A549 (cell line): ENCODE measurements around the gene RBM17. TPM values are rescaled to one million over a fixed set of nuclear protein-coding genes. Genes with fewer than 3 reads are reported as not detected.

Source experiments
- ATAC-seq, 2 experiments: fragments of 200-7000 bp in 1 of 2; fragments of >200 bp in 1 of 2; cut with Nextera tagmentation in 1 of 2; cut with Tn5 transposase in 1 of 2; 3 replicates each; pipeline versions ENCODE4 v1.8.0 to v1.9.1; 2018 to 2020; ENCODE audit warnings: mild to moderate bottlenecking in 1 of 2, moderate library complexity in 1 of 2
- CTCF ChIA-PET: fragments of 300-600 bp; sonication (Branson Sonifier 250); formaldehyde crosslinking; extraction: SDS; loops from one replicate; lab custom pipeline; 2021; ENCODE audit warnings: antibody characterized with exemption, inconsistent platforms; lab: Yijun Ruan, JAX
- POLR2A ChIA-PET: fragments of 350-600 bp; formaldehyde crosslinking; extraction: SDS; loops from one replicate; lab custom pipeline; 2021; ENCODE audit warnings: antibody characterized with exemption, inconsistent platforms; lab: Yijun Ruan, JAX
- DNase-seq, 2 experiments: peaks; one replicate each; pipeline versions ENCODE4 v3.0.0 to v3.0.0-alpha.2; 2011 to 2016; ENCODE audit warnings: low read depth in 1 of 2, low spot score in 1 of 2
- FAIRE-seq: peaks from 2 replicates; lab custom pipeline; 2011; peaks lifted over from hg19 to GRCh38; lab: Jason Lieb, UNC
- H3K27ac ChIP-seq, 2 experiments: fragments of >200 bp; sonication (Bioruptor Twin); formaldehyde crosslinking; 3 replicates each; pipeline ENCODE4 v1.5.1; 2016 to 2017
- H3K4me1 ChIP-seq: fragments of >200 bp; sonication (Bioruptor Twin); formaldehyde crosslinking; 3 replicates; pipeline ENCODE4 v1.6.1; 2016
- H3K4me2 ChIP-seq: fragments of >200 bp; sonication (Bioruptor Twin); formaldehyde crosslinking; 3 replicates; pipeline ENCODE4 v1.6.1; 2016
- H3K4me3 ChIP-seq: fragments of >200 bp; sonication (Bioruptor Twin); formaldehyde crosslinking; 3 replicates; pipeline ENCODE4 v1.5.1; 2016
- H3K9me3 ChIP-seq: fragments of >200 bp; sonication (Bioruptor Twin); formaldehyde crosslinking; 3 replicates; pipeline ENCODE4 v1.6.1; 2016
- BHLHE40 ChIP-seq: IDR thresholded peaks from 2 replicates; pipeline ENCODE4 v1.6.1; 2012; ENCODE audit warnings: low read depth, low read length, inconsistent platforms
- CEBPB ChIP-seq, 2 experiments: fragments of >200 bp in 1 of 2; sonication (Bioruptor Twin) in 1 of 2; formaldehyde crosslinking in 1 of 2; IDR thresholded peaks; 2 replicates each; pipeline ENCODE4 v1.6.1; 2012 to 2016
- CHD4 ChIP-seq: fragments of 200-600 bp; sonication (generic); IDR thresholded peaks from 2 replicates; pipeline ENCODE4 v1.6.1; 2016; ENCODE audit warnings: antibody characterized with exemption, mild to moderate bottlenecking, borderline replicate concordance
- E2F6 ChIP-seq: IDR thresholded peaks from 2 replicates; pipeline ENCODE4 v1.6.1; 2012; ENCODE audit warnings: low read depth, borderline replicate concordance
- EP300 ChIP-seq, 2 experiments: fragments of >200 bp; sonication (Bioruptor Twin); formaldehyde crosslinking; IDR thresholded peaks; 2 replicates in 1 of 2; 3 replicates in 1 of 2; pipeline ENCODE4 v1.6.1; 2016 to 2017
- ESRRA ChIP-seq: fragments of 150-350 bp; IDR thresholded peaks from 2 replicates; pipeline ENCODE4 v1.6.1; 2014; ENCODE audit warnings: mild to moderate bottlenecking, low read length, borderline replicate concordance
- GATA3 ChIP-seq: IDR thresholded peaks from 2 replicates; pipeline ENCODE4 v1.6.1; 2012; ENCODE audit warnings: borderline replicate concordance
- HDAC2 ChIP-seq: fragments of 200-600 bp; sonication (generic); IDR thresholded peaks from 2 replicates; pipeline ENCODE4 v1.6.1; 2016
- HEYL ChIP-seq: fragments of 250-450 bp; sonication (Bioruptor Pico); IDR thresholded peaks from 2 replicates; pipeline ENCODE4 v1.8.0; 2021; ENCODE audit warnings: mild to moderate bottlenecking, moderate library complexity
- HOXA7 ChIP-seq: fragments of 250-450 bp; sonication (Bioruptor Pico); IDR thresholded peaks from 2 replicates; pipeline ENCODE4 v1.5.0; 2020; ENCODE audit warnings: mild to moderate bottlenecking, moderate library complexity
- HOXB13 ChIP-seq: fragments of 250-450 bp; sonication (Bioruptor Pico); IDR thresholded peaks from 2 replicates; pipeline ENCODE4 v1.5.0; 2020; ENCODE audit warnings: low read depth, mild to moderate bottlenecking, moderate library complexity
- JUNB ChIP-seq: fragments of >200 bp; sonication (Bioruptor Twin); formaldehyde crosslinking; IDR thresholded peaks from 2 replicates; pipeline ENCODE4 v1.6.1; 2016
- MAFK ChIP-seq: fragments of 450-650 bp; IDR thresholded peaks from 2 replicates; pipeline ENCODE4 v1.6.1; 2014; ENCODE audit not compliant: partially characterized antibody
- MAX ChIP-seq: IDR thresholded peaks from 2 replicates; pipeline ENCODE4 v1.6.1; 2012
- MYC ChIP-seq: IDR thresholded peaks from 2 replicates; pipeline ENCODE4 v1.6.1; 2012; ENCODE audit warnings: mild to moderate bottlenecking, inconsistent platforms, low read length, improper control_type of control experiment, borderline replicate concordance
- NFE2L2 ChIP-seq: fragments of 150-350 bp; conservative IDR thresholded peaks from 2 replicates; pipeline ENCODE4 v1.6.1; 2014; ENCODE audit warnings: low read length
- POLR2A ChIP-seq: IDR thresholded peaks from 2 replicates; pipeline ENCODE4 v1.6.1; 2012; ENCODE audit warnings: mild to moderate bottlenecking, low read length
- POLR2AphosphoS2 ChIP-seq: conservative IDR thresholded peaks from 2 replicates; pipeline ENCODE4 v1.6.1; 2012; ENCODE audit warnings: low read length, improper control_type of control experiment, inconsistent platforms
- RCOR1 ChIP-seq: fragments of 150-350 bp; IDR thresholded peaks from 2 replicates; pipeline ENCODE4 v1.6.1; 2014; ENCODE audit warnings: antibody characterized with exemption, low read length, low read depth
- RNF2 ChIP-seq: fragments of 200-600 bp; sonication (generic); IDR thresholded peaks from 2 replicates; pipeline ENCODE4 v1.6.1; 2016; ENCODE audit warnings: low read depth, mild to moderate bottlenecking, antibody characterized with exemption, moderate library complexity, borderline replicate concordance
- SMC3 ChIP-seq: fragments of >200 bp; sonication (Bioruptor Twin); formaldehyde crosslinking; IDR thresholded peaks from 3 replicates; pipeline ENCODE4 v1.6.1; 2018; ENCODE audit warnings: inconsistent platforms
- TFCP2L1 ChIP-seq: fragments of 250-450 bp; sonication (Bioruptor Pico); IDR thresholded peaks from 2 replicates; pipeline ENCODE4 v1.5.0; 2021; ENCODE audit warnings: mild to moderate bottlenecking
- TP53 ChIP-seq: fragments of 250-450 bp; sonication (Bioruptor Pico); IDR thresholded peaks from 2 replicates; pipeline ENCODE4 v1.5.0; 2021; ENCODE audit warnings: mild to moderate bottlenecking, moderate library complexity
- ZC3H11A ChIP-seq: fragments of 450-650 bp; IDR thresholded peaks from 2 replicates; pipeline ENCODE4 v1.6.1; 2014; ENCODE audit warnings: antibody characterized with exemption, mild to moderate bottlenecking
- ZFP36 ChIP-seq: fragments of 450-650 bp; IDR thresholded peaks from 2 replicates; pipeline ENCODE4 v1.6.1; 2014; ENCODE audit warnings: borderline replicate concordance; ENCODE audit not compliant: partially characterized antibody
- ZNF302 ChIP-seq: fragments of 250-450 bp; sonication (Bioruptor Pico); IDR thresholded peaks from 2 replicates; pipeline ENCODE4 v1.9.0; 2021; ENCODE audit warnings: inconsistent platforms, mild to moderate bottlenecking, moderate library complexity
- ZSCAN20 ChIP-seq: fragments of 250-450 bp; sonication (Bioruptor Pico); IDR thresholded peaks from 2 replicates; pipeline ENCODE4 v1.8.0; 2022; ENCODE audit warnings: mild to moderate bottlenecking, moderate library complexity
- WGBS: methylation state at CpG from one replicate; pipeline ENCODE4 v1.1.6; 2017; ENCODE audit errors: missing lambda C conversion rate; 5-methylcytosine and 5-hydroxymethylcytosine counted together
- polyA plus RNA-seq, 4 experiments: library from polyadenylated mRNA; depleted of rRNA in 3 of 4; stranded (reverse); fragments of >200 nt; fragmentation: RNase III in 1 of 4; extraction: RNeasy Plus Mini Kit Qiagen cat#74134 plus additional on column Dnase treatment in 1 of 4; gene quantifications; 2 replicates in 3 of 4; 3 replicates in 1 of 4; pipeline ENCODE4 v1.2.3, GENCODE V29; 2011 to 2017
- TF ChIP-seq, protein P1 (sequence below): IDR thresholded peaks from 2 replicates; pipeline ENCODE4 v1.6.1; 2012
- TF ChIP-seq, protein P2 (sequence below): fragments of 250-450 bp; sonication (Bioruptor Pico); IDR thresholded peaks from 2 replicates; pipeline ENCODE4 v1.5.0; 2020; ENCODE audit warnings: low read depth, mild to moderate bottlenecking, moderate library complexity

RBM17 gene
- polyA plus RNA-seq, 2 of the 4 experiments (the other 2 are of a cell fraction), result 75.2 to 121 TPM

DNA sequence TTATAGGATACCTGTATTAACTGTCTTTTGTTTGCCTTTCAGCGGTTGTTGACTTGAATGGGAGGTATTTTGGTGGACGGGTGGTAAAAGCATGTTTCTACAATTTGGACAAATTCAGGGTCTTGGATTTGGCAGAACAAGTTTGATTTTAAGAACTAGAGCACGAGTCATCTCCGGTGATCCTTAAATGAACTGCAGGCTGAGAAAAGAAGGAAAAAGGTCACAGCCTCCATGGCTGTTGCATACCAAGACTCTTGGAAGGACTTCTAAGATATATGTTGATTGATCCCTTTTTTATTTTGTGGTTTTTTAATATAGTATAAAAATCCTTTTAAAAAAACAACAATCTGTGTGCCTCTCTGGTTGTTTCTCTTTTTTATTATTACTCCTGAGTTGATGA lies 26.6 kb downstream of the RBM17 start:
- Histone ChIP-seq H3K4me1 (peaks cover 21% of the 10 kb centered on the region), H3K9me3 (no peaks in the 10 kb centered on the region), H3K27ac (no peak overlapping the region), H3K4me2 (no peak overlapping the region; the same call in 2 of the 3 replicates), H3K4me3 (no peak overlapping the region)
- DNase-seq (no peak), FAIRE-seq (no peak), ATAC-seq (no peak)
- TF ChIP-seq POLR2AphosphoS2 (no peak), GATA3 (no peak), ZNF302 (CRISPR knock-in tag) (no peak), JUNB (no peak), SMC3 (no peak), TP53 (CRISPR knock-in tag) (no peak), CEBPB (IDR thresholded peaks at IDR 0.05) (no peak), BHLHE40 (no peak), RNF2 (no peak), NFE2L2 (no peak), MYC (no peak), ZSCAN20 (CRISPR knock-in tag) (no peak), EP300 (IDR thresholded peaks at IDR 0.05) (no peak), HEYL (CRISPR knock-in tag) (no peak), HDAC2 (no peak), TFCP2L1 (CRISPR knock-in tag) (no peak)
- TF ChIP-seq, protein P1, sequence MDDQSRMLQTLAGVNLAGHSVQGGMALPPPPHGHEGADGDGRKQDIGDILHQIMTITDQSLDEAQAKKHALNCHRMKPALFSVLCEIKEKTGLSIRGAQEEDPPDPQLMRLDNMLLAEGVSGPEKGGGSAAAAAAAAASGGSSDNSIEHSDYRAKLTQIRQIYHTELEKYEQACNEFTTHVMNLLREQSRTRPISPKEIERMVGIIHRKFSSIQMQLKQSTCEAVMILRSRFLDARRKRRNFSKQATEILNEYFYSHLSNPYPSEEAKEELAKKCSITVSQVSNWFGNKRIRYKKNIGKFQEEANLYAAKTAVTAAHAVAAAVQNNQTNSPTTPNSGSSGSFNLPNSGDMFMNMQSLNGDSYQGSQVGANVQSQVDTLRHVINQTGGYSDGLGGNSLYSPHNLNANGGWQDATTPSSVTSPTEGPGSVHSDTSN, result no peak
- CTCF ChIA-PET, result interaction anchor here (1.1 kb wide), 1 partner anchor 87 kb away, joined by 3 read pairs; the partner anchor contains the start of gene PFKFB3
- WGBS, result 88% methylated on average over 4 of the region's 4 CpGs
- POLR2A ChIA-PET, result no interaction called here

- POLR2A ChIA-PET, result no interaction called here
- no peak overlapping the region for H3K4me2 ChIP-seq
- ATAC-seq, result no peak
- no peak for FAIRE-seq
- H3K4me3 ChIP-seq, result no peak overlapping the region
- DNase-seq, result no peak
- CTCF ChIA-PET, result no interaction called here
- 66% methylated on average over 3 of the region's 3 CpGs for WGBS
- H3K27ac ChIP-seq, result no peak overlapping the region
- peaks cover 16% of the 10 kb centered on the region for H3K4me1 ChIP-seq
- no peak for TF ChIP-seq MAX
- H3K9me3 ChIP-seq, result no peaks in the 10 kb centered on the region
Measured at GRCh38 chr10:6115824-6116350, 27.1 kb downstream of the RBM17 start.

DNA sequence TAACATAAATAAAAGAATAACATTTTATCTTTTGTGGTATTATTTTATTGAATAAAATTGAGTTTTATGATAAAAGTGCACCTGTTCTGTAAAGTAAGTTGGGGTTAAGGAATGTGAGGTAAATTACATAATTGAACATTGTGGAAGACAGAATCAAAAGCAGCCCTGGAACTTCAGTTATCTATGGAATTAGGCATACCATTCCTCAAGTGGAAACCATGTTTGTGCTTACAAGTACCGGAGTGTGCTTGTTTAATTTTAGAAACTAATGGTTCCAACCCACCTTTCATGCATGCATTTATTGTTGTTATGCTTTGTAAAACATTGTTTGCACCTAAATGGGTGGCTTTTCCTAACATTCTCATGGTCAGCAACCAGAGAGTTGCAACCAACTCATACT lies 28.0 kb downstream of the RBM17 start:
- H3K4me3 ChIP-seq, result no peak overlapping the region
- 88% methylated on average over 1 of the region's 1 CpG for WGBS
- ATAC-seq, result no peak
- ChIA-PET POLR2A (no interaction called here), CTCF (interaction anchor here (2.1 to 2.8 kb wide), 2 partner anchors 85 to 285 kb away, joined by 7 to 10 read pairs; partner anchors contain the start of gene PFKFB3)
- H3K27ac ChIP-seq, result no peak overlapping the region
- no peak overlapping the region for H3K4me2 ChIP-seq
- no peak for DNase-seq
- no peak for TF ChIP-seq RNF2
- no peak for TF ChIP-seq MYC
- no peak for TF ChIP-seq POLR2A
- TF ChIP-seq ZC3H11A, result no peak
- no peak for TF ChIP-seq MAFK
- TF ChIP-seq RCOR1, result no peak
- TF ChIP-seq ZFP36, result no peak
- TF ChIP-seq ESRRA, result no peak
- TF ChIP-seq, protein P2, sequence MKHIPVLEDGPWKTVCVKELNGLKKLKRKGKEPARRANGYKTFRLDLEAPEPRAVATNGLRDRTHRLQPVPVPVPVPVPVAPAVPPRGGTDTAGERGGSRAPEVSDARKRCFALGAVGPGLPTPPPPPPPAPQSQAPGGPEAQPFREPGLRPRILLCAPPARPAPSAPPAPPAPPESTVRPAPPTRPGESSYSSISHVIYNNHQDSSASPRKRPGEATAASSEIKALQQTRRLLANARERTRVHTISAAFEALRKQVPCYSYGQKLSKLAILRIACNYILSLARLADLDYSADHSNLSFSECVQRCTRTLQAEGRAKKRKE (CRISPR knock-in tag), result no peak
- no peak for TF ChIP-seq JUNB
- no peak for TF ChIP-seq HOXB13
- no peak for TF ChIP-seq E2F6
- no peak for TF ChIP-seq HOXA7 (CRISPR knock-in tag)
- no peak for TF ChIP-seq EP300 (IDR thresholded peaks at IDR 0.05)
- TF ChIP-seq CHD4, result no peak
- H3K9me3 ChIP-seq, result no peaks in the 10 kb centered on the region
- peaks cover 16% of the 10 kb centered on the region for H3K4me1 ChIP-seq
- FAIRE-seq, result no peak
